ENCODE results near the gene MMP14.
"Not testable (repeated sequence)": the region's sequence is repeated elsewhere in the genome, so short reads cannot be mapped to it uniquely, and the experiment has no call there.

Gene MMP14

DNA sequence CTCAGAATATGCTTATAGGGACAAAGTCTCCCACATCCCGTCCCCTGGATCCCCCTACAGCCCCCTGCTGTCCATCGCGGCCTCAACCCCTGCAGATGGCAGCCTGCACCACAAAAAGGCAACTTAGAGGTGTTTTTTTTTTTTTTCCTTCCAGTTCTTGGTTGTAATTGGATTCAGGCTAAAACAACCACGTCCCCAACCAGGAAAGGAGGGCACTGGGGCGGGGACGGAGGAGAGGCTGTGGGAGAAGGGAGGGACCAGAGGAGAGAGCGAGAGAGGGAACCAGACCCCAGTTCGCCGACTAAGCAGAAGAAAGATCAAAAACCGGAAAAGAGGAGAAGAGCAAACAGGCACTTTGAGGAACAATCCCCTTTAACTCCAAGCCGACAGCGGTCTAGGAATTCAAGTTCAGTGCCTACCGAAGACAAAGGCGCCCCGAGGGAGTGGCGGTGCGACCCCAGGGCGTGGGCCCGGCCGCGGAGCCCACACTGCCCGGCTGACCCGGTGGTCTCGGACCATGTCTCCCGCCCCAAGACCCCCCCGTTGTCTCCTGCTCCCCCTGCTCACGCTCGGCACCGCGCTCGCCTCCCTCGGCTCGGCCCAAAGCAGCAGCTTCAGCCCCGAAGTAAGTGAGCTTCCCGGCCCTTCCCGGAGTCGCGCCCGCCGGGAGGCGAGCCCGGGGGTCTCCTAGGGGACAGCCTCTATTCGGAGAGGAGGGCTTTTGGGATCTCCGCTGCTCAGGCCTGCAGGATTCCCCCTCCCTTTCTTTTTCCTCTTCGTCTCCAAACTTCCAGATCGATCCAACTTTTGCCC is at the start of gene MMP14:
Gene MMP14, plus strand, starts transcription at position 285 of the 813 bp plus-strand sequence. Its CDS starts 233 bp downstream, at position 518.
- peak within 1 kb of the TSS; percentile 97 for H3K4me3 ChIP-seq (ENCODE audit: low read depth, low read length)
- TF ChIP-seq, protein P1, sequence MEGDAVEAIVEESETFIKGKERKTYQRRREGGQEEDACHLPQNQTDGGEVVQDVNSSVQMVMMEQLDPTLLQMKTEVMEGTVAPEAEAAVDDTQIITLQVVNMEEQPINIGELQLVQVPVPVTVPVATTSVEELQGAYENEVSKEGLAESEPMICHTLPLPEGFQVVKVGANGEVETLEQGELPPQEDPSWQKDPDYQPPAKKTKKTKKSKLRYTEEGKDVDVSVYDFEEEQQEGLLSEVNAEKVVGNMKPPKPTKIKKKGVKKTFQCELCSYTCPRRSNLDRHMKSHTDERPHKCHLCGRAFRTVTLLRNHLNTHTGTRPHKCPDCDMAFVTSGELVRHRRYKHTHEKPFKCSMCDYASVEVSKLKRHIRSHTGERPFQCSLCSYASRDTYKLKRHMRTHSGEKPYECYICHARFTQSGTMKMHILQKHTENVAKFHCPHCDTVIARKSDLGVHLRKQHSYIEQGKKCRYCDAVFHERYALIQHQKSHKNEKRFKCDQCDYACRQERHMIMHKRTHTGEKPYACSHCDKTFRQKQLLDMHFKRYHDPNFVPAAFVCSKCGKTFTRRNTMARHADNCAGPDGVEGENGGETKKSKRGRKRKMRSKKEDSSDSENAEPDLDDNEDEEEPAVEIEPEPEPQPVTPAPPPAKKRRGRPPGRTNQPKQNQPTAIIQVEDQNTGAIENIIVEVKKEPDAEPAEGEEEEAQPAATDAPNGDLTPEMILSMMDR (IDR thresholded peaks at IDR 0.05; ENCODE audit: low read depth, low read length): peak; percentile 65

DNA sequence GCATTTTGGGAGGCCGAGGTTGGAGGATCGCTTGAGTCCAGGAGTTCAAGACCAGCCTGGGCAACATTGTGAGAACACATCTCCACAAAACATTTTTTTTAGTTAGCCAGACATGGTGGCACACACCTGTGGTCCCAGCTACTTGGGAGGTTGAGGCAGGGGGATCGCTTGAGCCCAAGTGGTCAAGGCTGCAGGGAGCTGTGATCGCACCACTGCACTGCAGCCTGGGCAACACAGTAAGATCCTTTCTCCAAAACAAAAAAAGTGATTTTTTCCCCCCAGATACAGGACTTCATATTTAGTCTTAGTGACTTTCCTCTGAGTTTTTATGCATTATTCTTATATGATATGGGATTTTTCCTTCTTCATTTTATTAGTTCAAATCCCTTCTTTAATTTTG is 49.7 kb upstream of the MMP14 start:
- no peak overlapping the region for H3K4me3 ChIP-seq (ENCODE audit: low read depth, low read length)
- TF ChIP-seq, protein P1 (IDR thresholded peaks at IDR 0.05; ENCODE audit: low read depth, low read length): no peak

DNA sequence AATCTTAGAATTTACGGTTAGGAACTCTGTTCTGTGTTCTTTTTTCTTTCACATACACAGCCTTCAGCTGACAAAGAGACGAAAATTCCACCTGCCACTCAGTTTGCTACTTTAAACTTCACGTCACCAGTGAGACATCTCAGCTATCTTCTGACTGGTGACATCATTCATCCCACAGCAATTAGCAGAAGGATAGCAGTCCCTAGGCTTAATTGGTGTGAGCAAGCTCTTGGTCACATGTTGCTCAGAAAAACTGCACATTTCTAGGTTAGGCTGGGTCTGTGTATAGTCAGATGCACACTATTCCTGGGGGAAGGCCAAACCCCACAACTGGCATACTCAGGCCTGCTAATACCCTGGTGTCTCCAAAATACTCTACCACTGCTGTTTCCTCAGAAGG is 45.1 kb upstream of the MMP14 start:
- TF ChIP-seq, protein P1 (IDR thresholded peaks at IDR 0.05; ENCODE audit: low read depth, low read length): no peak
- no peak overlapping the region for H3K4me3 ChIP-seq (ENCODE audit: low read depth, low read length)

- TF ChIP-seq, protein P1 (IDR thresholded peaks at IDR 0.05; ENCODE audit: low read depth, low read length): no peak
- H3K4me3 ChIP-seq (ENCODE audit: low read depth, low read length): no peak overlapping the region
These were observed 44.2 kb upstream of the MMP14 start for GRCh38 chr14:22792158-22792557.

DNA sequence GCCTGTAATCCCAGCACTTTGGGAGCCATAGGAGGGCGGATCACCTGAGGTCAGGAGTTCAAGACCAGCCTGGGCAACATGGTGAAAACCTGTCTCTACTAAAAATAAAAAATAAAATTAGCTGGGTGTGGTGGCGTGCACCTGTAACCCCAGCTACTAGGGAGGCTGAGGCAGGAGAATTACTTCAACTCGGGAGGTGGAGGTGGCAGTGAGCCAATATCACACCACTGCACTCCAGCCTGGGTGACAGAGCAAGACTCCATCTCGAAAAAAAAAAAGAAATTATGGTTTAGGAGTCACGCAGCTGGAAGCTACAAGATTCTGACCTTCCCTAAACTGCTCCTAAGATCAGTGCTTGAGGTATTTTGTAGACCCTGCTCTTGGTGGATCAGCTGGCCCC is 42.8 kb upstream of the MMP14 start:
- H3K4me3 ChIP-seq (ENCODE audit: low read depth, low read length): not testable (repeated sequence)

- TF ChIP-seq, protein P1 (IDR thresholded peaks at IDR 0.05; ENCODE audit: low read depth, low read length): no peak
- no peak overlapping the region for H3K4me3 ChIP-seq (ENCODE audit: low read depth, low read length)
These were observed 42.4 kb upstream of the MMP14 start for GRCh38 chr14:22793976-22794375.

GRCh38 chr14:22794551-22794951 is 41.8 kb upstream of the MMP14 start:
- TF ChIP-seq, protein P1 (IDR thresholded peaks at IDR 0.05; ENCODE audit: low read depth, low read length): no peak
- H3K4me3 ChIP-seq (ENCODE audit: low read depth, low read length): no peak overlapping the region
